GM12874 (cell line): ENCODE measurements around the gene ZNF24.

Experiments used
- TF ChIP-seq, protein P1 (sequence below): IDR thresholded peaks from 2 replicates; pipeline ENCODE4 v1.5.1; 2011; ENCODE audit warnings: low read depth, mild to moderate bottlenecking, control low read depth, low read length, moderate library complexity; ENCODE audit not compliant: insufficient read depth

The ZNF24 gene

DNA sequence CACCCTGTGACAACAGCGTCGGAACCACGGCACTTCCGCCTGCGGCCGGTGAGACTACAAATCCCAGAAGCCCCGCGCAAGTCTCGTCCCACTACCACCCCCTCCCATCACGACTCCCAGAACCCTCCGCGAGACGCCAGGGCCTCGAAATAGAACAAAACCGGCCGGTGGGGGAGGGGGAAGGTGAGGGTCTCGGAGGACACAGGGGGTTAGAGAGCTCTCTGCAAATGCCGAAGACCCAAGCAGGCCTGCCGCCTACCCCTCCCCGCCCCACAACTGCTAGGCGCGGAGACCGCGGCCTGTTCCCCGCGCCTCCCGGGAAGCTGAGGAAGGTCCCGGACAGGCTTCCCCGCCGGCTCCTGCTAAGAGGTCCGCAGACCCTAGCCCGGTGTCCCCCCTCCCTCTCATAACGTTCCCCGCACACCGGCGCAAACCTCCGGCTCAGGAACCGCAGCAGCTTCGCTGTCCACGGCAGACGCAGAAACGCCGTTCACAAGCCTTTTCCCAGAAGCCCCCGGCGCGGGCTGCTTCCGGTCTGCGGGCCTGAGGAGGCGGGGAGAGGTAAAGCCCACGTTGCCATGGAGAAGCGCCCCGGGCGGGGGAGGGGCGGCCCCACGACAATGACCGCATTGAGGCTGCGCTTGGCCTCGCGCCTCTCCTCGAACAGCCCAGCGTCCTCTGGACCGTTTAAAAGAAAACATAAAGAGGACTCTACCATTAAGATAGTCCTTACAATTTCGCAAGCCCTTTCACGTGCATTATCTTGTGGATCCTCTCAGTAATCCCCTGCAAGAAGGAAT lies at the start of gene ZNF24:
Gene ZNF24, minus strand, starts transcription at position 485 of the 800 bp plus-strand sequence. CDS start 3,770 bp downstream, outside the sequence.
- TF ChIP-seq, protein P1, sequence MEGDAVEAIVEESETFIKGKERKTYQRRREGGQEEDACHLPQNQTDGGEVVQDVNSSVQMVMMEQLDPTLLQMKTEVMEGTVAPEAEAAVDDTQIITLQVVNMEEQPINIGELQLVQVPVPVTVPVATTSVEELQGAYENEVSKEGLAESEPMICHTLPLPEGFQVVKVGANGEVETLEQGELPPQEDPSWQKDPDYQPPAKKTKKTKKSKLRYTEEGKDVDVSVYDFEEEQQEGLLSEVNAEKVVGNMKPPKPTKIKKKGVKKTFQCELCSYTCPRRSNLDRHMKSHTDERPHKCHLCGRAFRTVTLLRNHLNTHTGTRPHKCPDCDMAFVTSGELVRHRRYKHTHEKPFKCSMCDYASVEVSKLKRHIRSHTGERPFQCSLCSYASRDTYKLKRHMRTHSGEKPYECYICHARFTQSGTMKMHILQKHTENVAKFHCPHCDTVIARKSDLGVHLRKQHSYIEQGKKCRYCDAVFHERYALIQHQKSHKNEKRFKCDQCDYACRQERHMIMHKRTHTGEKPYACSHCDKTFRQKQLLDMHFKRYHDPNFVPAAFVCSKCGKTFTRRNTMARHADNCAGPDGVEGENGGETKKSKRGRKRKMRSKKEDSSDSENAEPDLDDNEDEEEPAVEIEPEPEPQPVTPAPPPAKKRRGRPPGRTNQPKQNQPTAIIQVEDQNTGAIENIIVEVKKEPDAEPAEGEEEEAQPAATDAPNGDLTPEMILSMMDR = no peak

DNA sequence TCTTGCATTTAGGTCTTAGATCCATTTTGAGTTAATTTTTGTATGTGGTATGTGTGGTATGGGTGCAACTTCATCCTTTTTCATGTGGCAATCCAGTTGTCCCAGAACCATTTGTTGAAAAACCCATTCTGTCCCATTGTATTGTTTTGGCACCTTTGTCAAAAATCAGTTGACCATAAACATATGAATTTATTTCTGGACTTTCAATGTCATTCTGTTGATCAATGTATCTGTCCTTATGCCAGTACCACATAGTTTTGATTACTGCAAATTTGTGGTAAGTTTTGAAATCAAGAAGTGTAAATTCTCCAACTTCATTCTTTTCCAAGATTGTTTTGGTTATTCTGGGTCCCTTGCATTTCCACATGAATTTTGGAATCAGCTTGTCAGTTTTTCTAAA lies 49.5 kb upstream of the ZNF24 start:
- TF ChIP-seq, protein P1 = no peak

DNA sequence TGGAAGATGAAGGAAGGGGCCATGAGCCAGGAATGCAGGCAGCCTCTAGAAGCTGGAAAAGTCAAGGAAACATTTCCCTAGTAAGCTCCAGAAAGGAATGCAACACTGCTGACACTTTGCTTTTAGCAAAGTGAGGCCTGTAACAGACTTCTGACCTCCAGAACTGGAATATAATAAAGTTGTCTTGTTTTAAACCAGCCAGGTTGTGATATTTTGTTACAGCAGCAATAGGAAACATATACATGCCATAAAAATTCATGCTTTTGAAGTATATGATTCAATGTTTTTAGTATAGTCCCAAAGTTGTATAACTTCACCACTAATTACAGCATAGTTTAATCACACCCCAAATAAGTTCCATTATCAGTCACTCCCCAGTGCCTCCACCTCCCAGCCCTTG lies 48.2 kb upstream of the ZNF24 start:
- TF ChIP-seq, protein P1 = no peak

DNA sequence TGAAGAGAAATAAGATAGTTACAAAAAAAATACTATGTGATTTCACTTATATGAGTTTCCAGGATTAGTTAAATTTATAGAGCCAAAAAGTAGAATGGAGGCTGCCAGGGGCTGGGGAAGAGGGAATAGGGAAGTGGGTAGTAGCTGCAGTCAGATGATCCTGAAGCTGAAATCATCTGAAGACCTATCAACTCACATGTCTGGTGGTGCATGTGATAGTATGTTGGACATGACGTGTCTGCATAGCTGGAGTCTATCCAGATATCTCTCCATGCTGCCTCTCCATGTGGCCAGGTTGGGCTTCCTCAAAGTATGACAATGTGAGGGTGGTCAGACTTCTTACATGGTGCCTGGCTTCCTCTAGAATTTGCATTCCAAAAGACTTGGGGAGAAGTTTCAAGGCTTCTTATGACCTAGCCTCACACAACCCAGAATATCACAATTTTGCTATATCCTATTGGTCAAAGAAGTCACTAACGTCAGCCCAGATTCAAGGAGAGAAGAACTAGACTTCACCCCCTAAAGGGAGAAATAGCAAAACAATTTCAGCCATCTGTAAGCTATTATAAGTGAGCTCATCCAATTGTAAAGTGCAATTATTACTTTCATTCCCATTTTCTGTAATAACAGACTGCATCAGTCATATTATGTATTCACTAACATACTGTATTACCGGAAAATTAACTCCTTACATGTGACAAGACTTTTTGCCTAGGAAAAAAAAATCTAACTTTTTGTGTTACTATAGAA lies 46.9 kb upstream of the ZNF24 start:
- TF ChIP-seq, protein P1 = no peak

DNA sequence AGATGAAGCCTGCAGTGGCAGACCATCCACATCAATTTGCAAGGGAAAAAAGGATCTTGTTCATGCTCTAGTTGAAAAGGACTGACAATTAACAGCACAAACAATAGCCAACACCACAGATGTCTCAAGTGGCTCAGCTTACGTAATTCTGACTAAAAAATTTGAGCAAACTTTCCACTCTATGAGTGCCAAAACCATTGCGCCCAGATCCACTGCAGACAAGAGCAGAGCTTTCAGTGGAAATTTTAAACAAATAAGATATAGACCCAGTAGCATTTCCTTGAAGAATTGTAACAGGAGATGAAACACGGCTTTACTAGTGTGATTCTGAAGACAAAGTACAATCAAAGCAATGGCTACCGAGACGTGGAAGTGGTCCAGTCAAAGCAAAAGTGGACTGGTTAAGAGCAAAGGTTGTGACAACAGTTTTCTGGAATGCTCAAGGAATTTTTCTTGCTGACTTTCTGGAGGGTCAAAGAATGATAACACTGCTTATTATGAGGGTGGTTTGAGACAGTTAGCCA lies 44.9 kb upstream of the ZNF24 start:
- TF ChIP-seq, protein P1 = no peak

DNA sequence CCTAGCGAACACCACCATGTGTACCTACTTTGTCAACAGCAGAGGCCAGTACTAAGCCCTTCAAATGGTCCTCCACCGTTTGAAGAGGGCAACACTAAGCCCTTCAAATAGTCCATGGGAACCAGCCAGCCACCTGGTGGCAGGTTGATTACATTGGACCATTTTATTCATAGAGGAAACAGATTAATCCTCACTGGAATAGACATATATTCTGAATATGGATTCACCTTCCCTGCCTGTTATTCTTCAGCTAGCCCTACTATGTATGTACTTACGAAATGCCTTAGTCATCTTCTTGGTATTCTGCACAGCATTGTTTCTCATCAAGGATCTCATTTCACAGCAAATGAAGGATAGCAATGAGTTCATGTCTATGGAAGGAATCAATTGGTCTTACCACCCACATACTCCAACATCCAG lies 42.9 kb upstream of the ZNF24 start:
- TF ChIP-seq, protein P1 = peak; percentile 25; the same call in 1 of the 2 replicates

DNA sequence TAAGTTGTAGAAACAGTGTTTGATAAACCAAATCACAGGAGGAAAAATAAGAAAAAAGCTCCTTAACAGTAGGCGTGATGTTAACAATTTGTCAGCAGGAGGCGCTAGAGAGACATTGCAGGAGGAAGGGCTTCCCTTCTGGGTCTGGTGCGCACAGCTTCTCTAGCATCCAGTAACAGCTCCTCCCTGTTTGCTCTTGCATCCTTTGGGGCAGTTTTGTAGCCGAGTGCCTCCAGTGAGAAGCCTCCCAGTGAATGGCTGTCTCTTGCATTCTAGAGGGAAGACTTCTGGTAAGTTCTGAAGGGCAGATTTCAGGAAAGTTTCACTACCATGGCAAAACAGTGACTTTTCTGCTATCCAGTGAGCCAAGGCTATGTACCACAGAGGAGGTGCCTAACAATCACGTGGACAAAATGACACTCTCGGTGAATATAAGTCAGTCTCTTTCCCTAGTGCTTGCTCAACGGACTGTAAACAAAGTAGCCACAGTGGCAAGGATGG lies 42.4 kb upstream of the ZNF24 start:
- TF ChIP-seq, protein P1 = peak; percentile 87
